HCT116 (cell line): ENCODE data around the gene FFAR4. TPM values are rescaled to one million over a fixed set of nuclear protein-coding genes. Genes with fewer than 3 reads are reported as not detected.

Experiments used
- ATAC-seq: fragments of 200-7000 bp; cut with Tn5 transposase; 2 replicates; pipeline ENCODE4 v1.9.1; 2020; ENCODE audit warnings: mild to moderate bottlenecking, moderate library complexity
- BruUV-seq: library from RNA; stranded (reverse); fragments of 400-500 nt; replicated peaks from 2 replicates; lab custom pipeline; 2021; lab: Mats Ljungman, UMichigan
- CTCF ChIA-PET: fragments of 300-600 bp; sonication (Branson Sonifier 250); formaldehyde crosslinking; loops from one replicate; lab custom pipeline; 2021; ENCODE audit warnings: antibody characterized with exemption; lab: Charles Lee
- POLR2A ChIA-PET: fragments of 300-600, 350-600 bp; sonication (Branson Sonifier 250); formaldehyde crosslinking; loops from one replicate; lab custom pipeline; 2021; ENCODE audit warnings: antibody characterized with exemption; lab: Charles Lee
- RAD21 ChIA-PET, 2 experiments: fragments of 300-600 bp; sonication (Branson Sonifier 250); formaldehyde crosslinking; loops; one replicate each; lab custom pipeline; 2023; ENCODE audit warnings: low total read pairs in 2 of 2; ENCODE audit not compliant: uncharacterized antibody in 2 of 2, unreplicated experiment in 2 of 2, low non-redundant PET in 1 of 2; lab: Charles Lee
- DNase-seq: peaks from one replicate; pipeline ENCODE4 v3.0.0-alpha.2; 2010; ENCODE audit warnings: low read depth, low spot score
- H2AFZ ChIP-seq: fragments of 200-600 bp; shearing (Covaris generic), sonication (generic); 2 replicates; pipeline ENCODE4 v1.6.1; 2017; ENCODE audit warnings: low read depth, mixed run types, mixed read lengths, antibody characterized with exemption, low read length; ENCODE audit not compliant: poor library complexity, severe bottlenecking
- H3K27ac ChIP-seq: 2 replicates; pipeline ENCODE4 v1.5.1; 2012; ENCODE audit warnings: low read depth, low read length
- H3K27me3 ChIP-seq: fragments of 200-600 bp; sonication (generic); 2 replicates; pipeline ENCODE4 v1.6.1; 2016; ENCODE audit warnings: mixed run types, low read length, mixed read lengths; ENCODE audit not compliant: insufficient read depth
- H3K36me3 ChIP-seq, 2 experiments: fragments of 200-500 bp in 1 of 2; fragments of 200-600 bp in 1 of 2; sonication (Bioruptor generic) in 1 of 2; sonication (generic) in 1 of 2; 2 replicates each; pipeline versions ENCODE4 v1.5.1 to v1.6.1; 2014 to 2016; ENCODE audit warnings: low read length in 2 of 2, inconsistent platforms in 1 of 2, mixed read lengths in 1 of 2, mixed run types in 1 of 2; ENCODE audit not compliant: insufficient read depth in 2 of 2, control insufficient read depth in 1 of 2
- H3K4me1 ChIP-seq, 2 experiments: fragments of 200-600 bp in 1 of 2; sonication (generic) in 1 of 2; 2 replicates each; pipeline versions ENCODE4 v1.5.1 to v1.6.1; 2012 to 2017; ENCODE audit warnings: low read length in 2 of 2, inconsistent platforms in 1 of 2, mild to moderate bottlenecking in 1 of 2, mixed read lengths in 1 of 2, mixed run types in 1 of 2, moderate library complexity in 1 of 2; ENCODE audit not compliant: insufficient read depth in 2 of 2, control insufficient read depth in 1 of 2
- H3K4me2 ChIP-seq: fragments of 200-600 bp; sonication (generic); 2 replicates; pipeline ENCODE4 v1.6.1; 2017; ENCODE audit warnings: mixed run types, low read length, mixed read lengths
- H3K4me3 ChIP-seq, 2 experiments: fragments of 200-600 bp in 1 of 2; sonication (generic) in 1 of 2; replicated peaks in 1 of 2; 2 replicates each; pipeline ENCODE4 v1.5.1; 2011 to 2016; ENCODE audit warnings: low read length in 2 of 2, control low read depth in 1 of 2, low read depth in 1 of 2, mild to moderate bottlenecking in 1 of 2, mixed read lengths in 1 of 2, mixed run types in 1 of 2
- H3K79me2 ChIP-seq: fragments of 200-600 bp; sonication (generic); 2 replicates; pipeline ENCODE4 v1.6.1; 2017; ENCODE audit warnings: mild to moderate bottlenecking, mixed run types, low read length, moderate library complexity, mixed read lengths; ENCODE audit not compliant: insufficient read depth
- H3K9ac ChIP-seq: fragments of 200-600 bp; sonication (generic); 2 replicates; pipeline ENCODE4 v1.6.1; 2016; ENCODE audit warnings: low read length, mixed read lengths
- H3K9me2 ChIP-seq: fragments of 200-600 bp; sonication (generic), shearing (Covaris generic); 2 replicates; pipeline ENCODE4 v1.6.1; 2017; ENCODE audit warnings: mixed run types, mild to moderate bottlenecking, moderate library complexity; ENCODE audit not compliant: insufficient read depth
- H3K9me3 ChIP-seq, 2 experiments: fragments of 200-500 bp in 1 of 2; fragments of 200-600 bp in 1 of 2; sonication (Bioruptor generic) in 1 of 2; sonication (generic) in 1 of 2; 2 replicates each; pipeline ENCODE4 v1.6.1; 2014 to 2017; ENCODE audit warnings: low read length in 2 of 2, mixed read lengths in 2 of 2, inconsistent platforms in 1 of 2, low read depth in 1 of 2, mild to moderate bottlenecking in 1 of 2, mixed run types in 1 of 2, moderate library complexity in 1 of 2; ENCODE audit not compliant: control insufficient read depth in 1 of 2, insufficient read depth in 1 of 2
- H4K20me1 ChIP-seq: fragments of 200-600 bp; sonication (generic), shearing (Covaris generic); 2 replicates; pipeline ENCODE4 v1.6.1; 2017; ENCODE audit warnings: mixed run types, mild to moderate bottlenecking, moderate library complexity; ENCODE audit not compliant: insufficient read depth
- ATF3 ChIP-seq: IDR thresholded peaks from 2 replicates; pipeline ENCODE4 v1.6.1; 2012
- CBX3 ChIP-seq: IDR thresholded peaks from 2 replicates; pipeline ENCODE4 v1.6.1; 2012; ENCODE audit warnings: low read depth
- CEBPB ChIP-seq: IDR thresholded peaks from 2 replicates; pipeline ENCODE4 v1.6.1; 2012; ENCODE audit warnings: low read depth
- CTCF ChIP-seq, 3 experiments: fragments of 200-600 bp in 1 of 3; sonication (generic) in 1 of 3; IDR thresholded peaks in 2 of 3; conservative IDR thresholded peaks in 1 of 3; 2 replicates each; pipeline ENCODE4 v1.5.1; 2012 to 2017; ENCODE audit warnings: low read depth in 2 of 3, low read length in 2 of 3, antibody characterized with exemption in 1 of 3, borderline replicate concordance in 1 of 3, control low read depth in 1 of 3, mild to moderate bottlenecking in 1 of 3, mixed read lengths in 1 of 3, mixed run types in 1 of 3, moderate library complexity in 1 of 3; ENCODE audit not compliant: insufficient read depth in 1 of 3
- ELF1 ChIP-seq: IDR thresholded peaks from 2 replicates; pipeline ENCODE4 v1.6.1; 2012; ENCODE audit warnings: low read depth, borderline replicate concordance
- JUND ChIP-seq: IDR thresholded peaks from 2 replicates; pipeline ENCODE4 v1.6.1; 2012
- MAX ChIP-seq: IDR thresholded peaks from 2 replicates; pipeline ENCODE4 v1.6.1; 2012
- POLR2AphosphoS5 ChIP-seq: IDR thresholded peaks from 2 replicates; pipeline ENCODE4 v1.6.1; 2011; ENCODE audit warnings: mild to moderate bottlenecking, low read depth, low read length, moderate library complexity
- REST ChIP-seq: IDR thresholded peaks from 2 replicates; pipeline ENCODE4 v1.6.1; 2012; ENCODE audit warnings: low read depth
- SP1 ChIP-seq: IDR thresholded peaks from 2 replicates; pipeline ENCODE4 v1.6.1; 2012; ENCODE audit warnings: low read depth
- ZFX ChIP-seq: fragments of 450-650 bp; IDR thresholded peaks from 2 replicates; pipeline ENCODE4 v1.6.1; 2017
- ZNF274 ChIP-seq: fragments of 200-500 bp; sonication (Bioruptor generic); IDR thresholded peaks from 2 replicates; pipeline ENCODE4 v1.6.1; 2014; ENCODE audit warnings: mild to moderate bottlenecking, low read depth, low read length, inconsistent platforms
- intact Hi-C: fragments of 100-400 bp; cut with micrococcal nuclease; formaldehyde crosslinking; loops from 2 replicates; pipeline ENCODE4 v1.10.0; 2022
- total RNA-seq: library from RNA; stranded (reverse); gene quantifications from one replicate; pipeline ENCODE4 v1.2.1, GENCODE V29; 2021; ENCODE audit not compliant: unreplicated experiment

FFAR4 gene
- total RNA-seq, 1 experiment from 2014 or later: not detected

GRCh38 chr10:93591065-93591808, 24.8 kb downstream of the FFAR4 start:
- BruUV-seq: no TSS peak
- RAD21 ChIA-PET: no interaction called here
- POLR2A ChIA-PET: no interaction called here
- no peak overlapping the region for H3K4me2 ChIP-seq
- no peaks in the 10 kb centered on the region for H3K79me2 ChIP-seq
- H3K27ac ChIP-seq: no peak overlapping the region
- H4K20me1 ChIP-seq: no peaks in the 10 kb centered on the region
- DNase-seq: no peak
- CTCF ChIA-PET: no interaction called here
- H3K9me3 ChIP-seq: no peaks in the 10 kb centered on the region
- ATAC-seq: no peak
- no peak for TF ChIP-seq CBX3
- no peak for TF ChIP-seq ZFX
- TF ChIP-seq SP1: no peak
- TF ChIP-seq JUND: no peak
- no peak for TF ChIP-seq ZNF274
- TF ChIP-seq POLR2AphosphoS5: no peak
- no peak for TF ChIP-seq ATF3
- no peak for TF ChIP-seq CEBPB
- TF ChIP-seq ELF1: no peak
- TF ChIP-seq CTCF (IDR thresholded peaks at IDR 0.05 in 2 of 3, conservative IDR thresholded peaks at IDR 0.05 in 1 of 3; ENCODE audit: borderline replicate concordance in 1 of 3, insufficient read depth in 1 of 3, low read depth in 2 of 3, low read length in 2 of 3): no peak
- TF ChIP-seq REST: no peak
- no peak for TF ChIP-seq MAX
- H3K36me3 ChIP-seq: no peaks in the 10 kb centered on the region
- H3K9me2 ChIP-seq: no peaks in the 10 kb centered on the region
- intact Hi-C loops: no loop called here
- H3K4me3 ChIP-seq: no peak overlapping the region
- H3K27me3 ChIP-seq: no peaks in the 10 kb centered on the region
- H3K4me1 ChIP-seq: no peaks in the 10 kb centered on the region
- H3K9ac ChIP-seq: no peak overlapping the region
- no peak overlapping the region for H2AFZ ChIP-seq
